ENCODE measurements around the gene MS4A18. TPM values are rescaled to one million over a fixed set of nuclear protein-coding genes. Genes with fewer than 3 reads are reported as not detected.

The MS4A18 gene
- total and polyA plus RNA-seq, 2 experiments from 2014 or later = not detected

GRCh38 chr11:60768202-60768601, 43.7 kb downstream of the MS4A18 start:
- 95% methylated on average over 8 of the region's 8 CpGs for WGBS (ENCODE audit: low lambda C conversion rate, missing lambda C conversion rate)

GRCh38 chr11:60769273-60769672, 44.8 kb downstream of the MS4A18 start:
- 98% methylated on average over 4 of the region's 4 CpGs for WGBS (ENCODE audit: low lambda C conversion rate, missing lambda C conversion rate)

More at GRCh38 chr11:60768202-60768601, 43.7 kb downstream of the MS4A18 start:
- H3K4me3 ChIP-seq = no peak overlapping the region
- no peaks in the 10 kb centered on the region for H3K36me3 ChIP-seq (replicated peaks; ENCODE audit: insufficient read depth, low read depth)
- H3K4me2 ChIP-seq = no peak overlapping the region
- DNase-seq (ENCODE audit: low spot score) = no peak
- no peaks in the 10 kb centered on the region for H3K9me3 ChIP-seq (ENCODE audit: low read depth)
- H2AFZ ChIP-seq = no peak overlapping the region
- H3K27me3 ChIP-seq = no peaks in the 10 kb centered on the region
- H3K9me2 ChIP-seq (replicated peaks; ENCODE audit: insufficient read depth) = no peaks in the 10 kb centered on the region
- no peaks in the 10 kb centered on the region for H3K79me2 ChIP-seq
- H3K4me1 ChIP-seq (ENCODE audit: insufficient read depth) = peaks cover 3% of the 10 kb centered on the region
- no peaks in the 10 kb centered on the region for H4K20me1 ChIP-seq (ENCODE audit: insufficient read depth, poor library complexity, severe bottlenecking)
- H3K27ac ChIP-seq = no peak overlapping the region
- TF ChIP-seq CTCF (IDR thresholded peaks at IDR 0.05; ENCODE audit: poor library complexity) (no peak), EZH2 (IDR thresholded peaks at IDR 0.05; ENCODE audit: borderline replicate concordance) (no peak), EZH2phosphoT487 (IDR thresholded peaks at IDR 0.05; ENCODE audit: low read depth, severe bottlenecking, unreplicated experiment) (no peak)

GRCh38 chr11:60769811-60770210, 45.3 kb downstream of the MS4A18 start:
- TF ChIP-seq EZH2phosphoT487 (IDR thresholded peaks at IDR 0.05; ENCODE audit: low read depth, severe bottlenecking, unreplicated experiment) (no peak), CTCF (IDR thresholded peaks at IDR 0.05; ENCODE audit: poor library complexity) (no peak), EZH2 (IDR thresholded peaks at IDR 0.05; ENCODE audit: borderline replicate concordance) (no peak)
- no peak overlapping the region for H3K4me2 ChIP-seq
- H3K79me2 ChIP-seq = no peaks in the 10 kb centered on the region
- peaks cover 3% of the 10 kb centered on the region for H3K4me1 ChIP-seq (ENCODE audit: insufficient read depth)
- H3K27ac ChIP-seq = no peak overlapping the region
- no peak overlapping the region for H3K4me3 ChIP-seq
- no peaks in the 10 kb centered on the region for H3K27me3 ChIP-seq
- H3K36me3 ChIP-seq (replicated peaks; ENCODE audit: insufficient read depth, low read depth) = no peaks in the 10 kb centered on the region
- H3K9me2 ChIP-seq (replicated peaks; ENCODE audit: insufficient read depth) = no peaks in the 10 kb centered on the region
- DNase-seq (ENCODE audit: low spot score) = no peak
- H2AFZ ChIP-seq = no peak overlapping the region
- no peaks in the 10 kb centered on the region for H3K9me3 ChIP-seq (ENCODE audit: low read depth)
- no peaks in the 10 kb centered on the region for H4K20me1 ChIP-seq (ENCODE audit: insufficient read depth, poor library complexity, severe bottlenecking)
- 84% methylated on average over 11 of the region's 11 CpGs for WGBS (ENCODE audit: low lambda C conversion rate, missing lambda C conversion rate)

More at GRCh38 chr11:60769273-60769672, 44.8 kb downstream of the MS4A18 start:
- Histone ChIP-seq H4K20me1 (ENCODE audit: insufficient read depth, poor library complexity, severe bottlenecking) (no peaks in the 10 kb centered on the region), H3K27me3 (no peaks in the 10 kb centered on the region), H2AFZ (no peak overlapping the region), H3K9me3 (ENCODE audit: low read depth) (no peaks in the 10 kb centered on the region), H3K4me2 (no peak overlapping the region), H3K79me2 (no peaks in the 10 kb centered on the region), H3K27ac (no peak overlapping the region), H3K4me3 (no peak overlapping the region), H3K4me1 (ENCODE audit: insufficient read depth) (peaks cover 3% of the 10 kb centered on the region), H3K36me3 (replicated peaks; ENCODE audit: insufficient read depth, low read depth) (no peaks in the 10 kb centered on the region), H3K9me2 (replicated peaks; ENCODE audit: insufficient read depth) (no peaks in the 10 kb centered on the region)
- TF ChIP-seq EZH2phosphoT487 (IDR thresholded peaks at IDR 0.05; ENCODE audit: low read depth, severe bottlenecking, unreplicated experiment) = no peak
- no peak for TF ChIP-seq CTCF (IDR thresholded peaks at IDR 0.05; ENCODE audit: poor library complexity)
- TF ChIP-seq EZH2 (IDR thresholded peaks at IDR 0.05; ENCODE audit: borderline replicate concordance) = no peak
- DNase-seq (ENCODE audit: low spot score) = no peak

- Histone ChIP-seq H3K79me2 (no peaks in the 10 kb centered on the region), H3K4me1 (ENCODE audit: insufficient read depth) (peaks cover 3% of the 10 kb centered on the region), H3K36me3 (replicated peaks; ENCODE audit: insufficient read depth, low read depth) (no peaks in the 10 kb centered on the region), H3K9me2 (replicated peaks; ENCODE audit: insufficient read depth) (no peaks in the 10 kb centered on the region), H4K20me1 (ENCODE audit: insufficient read depth, poor library complexity, severe bottlenecking) (no peaks in the 10 kb centered on the region), H3K4me2 (no peak overlapping the region), H3K4me3 (no peak overlapping the region), H3K9me3 (ENCODE audit: low read depth) (no peaks in the 10 kb centered on the region), H3K27ac (no peak overlapping the region), H3K27me3 (no peaks in the 10 kb centered on the region), H2AFZ (no peak overlapping the region)
- TF ChIP-seq EZH2 (IDR thresholded peaks at IDR 0.05; ENCODE audit: borderline replicate concordance) (no peak), EZH2phosphoT487 (IDR thresholded peaks at IDR 0.05; ENCODE audit: low read depth, severe bottlenecking, unreplicated experiment) (no peak), CTCF (IDR thresholded peaks at IDR 0.05; ENCODE audit: poor library complexity) (no peak)
- no peak for DNase-seq (ENCODE audit: low spot score)
- 96% methylated on average over 4 of the region's 4 CpGs for WGBS (ENCODE audit: low lambda C conversion rate, missing lambda C conversion rate)
Measured at GRCh38 chr11:60771146-60771545, 46.6 kb downstream of the MS4A18 start.
